ENCODE data around the gene SZRD1. TPM values are rescaled to one million over a fixed set of nuclear protein-coding genes. Genes with fewer than 3 reads are reported as not detected.
"Not testable (repeated sequence)": the region's sequence is repeated elsewhere in the genome, so short reads cannot be mapped to it uniquely, and the experiment has no call there.

SZRD1 gene
- total and polyA plus RNA-seq, 2 donors (not counting 1 experiment from before 2014, with no cell fraction given) = 92.4 to 110 TPM

DNA sequence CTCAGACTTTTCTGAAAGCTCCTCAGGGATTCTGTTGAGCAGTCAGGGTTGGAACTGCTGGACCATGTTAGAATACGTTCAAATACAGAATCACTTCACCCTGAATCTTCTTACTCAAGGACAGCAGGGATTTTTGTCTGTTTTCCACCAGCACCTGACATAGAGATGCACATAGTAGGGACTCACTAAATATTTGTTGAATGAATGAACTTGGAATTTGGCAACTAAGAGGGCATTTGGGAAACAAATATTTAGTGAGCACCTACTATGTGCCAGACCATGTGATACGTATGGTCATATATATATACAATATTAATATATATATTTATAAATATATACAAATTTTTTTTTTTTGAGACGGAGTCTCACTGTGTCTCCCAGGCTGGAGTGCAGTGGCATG lies 10.2 kb upstream of the SZRD1 start:
- intact Hi-C loops (cut with micrococcal nuclease) = no loop called here
- Mint-ChIP-seq H3K9me3 (ENCODE audit: insufficient read depth) (no peaks in the 10 kb centered on the region), H3K27me3 (no peaks in the 10 kb centered on the region), H3K4me3 (no peak overlapping the region), H3K4me1 (peaks cover 6% of the 10 kb centered on the region), H3K27ac (no peak overlapping the region)
- H3K36me3 ChIP-seq (replicated peaks in 1 of 2; ENCODE audit: control extremely low read depth in 1 of 2, control insufficient read depth in 1 of 2, extremely low read depth in 1 of 2, insufficient read depth in 2 of 2, low read length in 1 of 2) = no peaks in the 10 kb centered on the region
- ATAC-seq (ENCODE audit: low read depth) (no peak), DNase-seq (no peak)
- WGBS (ENCODE audit: insufficient coverage) = no CpG with 5 or more reads among the region's 3 CpGs
- peaks cover 8 to 11% of the 10 kb centered on the region in 2 donors for H3K4me1 ChIP-seq (ENCODE audit: control insufficient read depth in 2 of 2, insufficient read depth in 2 of 2, low read length in 2 of 2)
- ChIA-PET CTCF (interaction anchor here (1.1 kb wide), 1 partner anchor 7 kb away, joined by 6 read pairs; no protein-coding TSS in a partner anchor), POLR2A (no interaction called here)
- no peaks in the 10 kb centered on the region for H4K20me1 ChIP-seq (ENCODE audit: control insufficient read depth, insufficient read depth, low read length, poor library complexity, severe bottlenecking)
- peaks cover 2% of the 10 kb centered on the region for H3K79me2 ChIP-seq (ENCODE audit: control insufficient read depth, insufficient read depth, low read length)
- no peak overlapping the region for H3K27ac ChIP-seq (ENCODE audit: low read length in 2 of 2)
- no peak overlapping the region for H2AFZ ChIP-seq (ENCODE audit: insufficient read depth, low read depth, low read length, poor library complexity, severe bottlenecking)
- H3K9me3 ChIP-seq (ENCODE audit: control extremely low read depth in 1 of 3, control insufficient read depth in 2 of 3, insufficient read depth in 1 of 3, low read length in 2 of 3) = no peaks in the 10 kb centered on the region
- H3K4me2 ChIP-seq (replicated peaks; ENCODE audit: low read depth, low read length, poor library complexity, severe bottlenecking) = no peak overlapping the region
- no peak overlapping the region for H3K4me3 ChIP-seq (ENCODE audit: control extremely low read depth in 1 of 5, extremely low read depth in 1 of 5, insufficient read depth in 1 of 5, low read depth in 2 of 5, low read length in 4 of 5)
- no peak overlapping the region for H3K9ac ChIP-seq (ENCODE audit: low read length)
- TF ChIP-seq EZH2 (IDR thresholded peaks at IDR 0.05; ENCODE audit: borderline replicate concordance, insufficient read depth, low read depth, low read length, poor library complexity, severe bottlenecking) = no peak
- TF ChIP-seq, protein P1, sequence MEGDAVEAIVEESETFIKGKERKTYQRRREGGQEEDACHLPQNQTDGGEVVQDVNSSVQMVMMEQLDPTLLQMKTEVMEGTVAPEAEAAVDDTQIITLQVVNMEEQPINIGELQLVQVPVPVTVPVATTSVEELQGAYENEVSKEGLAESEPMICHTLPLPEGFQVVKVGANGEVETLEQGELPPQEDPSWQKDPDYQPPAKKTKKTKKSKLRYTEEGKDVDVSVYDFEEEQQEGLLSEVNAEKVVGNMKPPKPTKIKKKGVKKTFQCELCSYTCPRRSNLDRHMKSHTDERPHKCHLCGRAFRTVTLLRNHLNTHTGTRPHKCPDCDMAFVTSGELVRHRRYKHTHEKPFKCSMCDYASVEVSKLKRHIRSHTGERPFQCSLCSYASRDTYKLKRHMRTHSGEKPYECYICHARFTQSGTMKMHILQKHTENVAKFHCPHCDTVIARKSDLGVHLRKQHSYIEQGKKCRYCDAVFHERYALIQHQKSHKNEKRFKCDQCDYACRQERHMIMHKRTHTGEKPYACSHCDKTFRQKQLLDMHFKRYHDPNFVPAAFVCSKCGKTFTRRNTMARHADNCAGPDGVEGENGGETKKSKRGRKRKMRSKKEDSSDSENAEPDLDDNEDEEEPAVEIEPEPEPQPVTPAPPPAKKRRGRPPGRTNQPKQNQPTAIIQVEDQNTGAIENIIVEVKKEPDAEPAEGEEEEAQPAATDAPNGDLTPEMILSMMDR (IDR thresholded peaks at IDR 0.05) = no peak
- no peaks in the 10 kb centered on the region for H3K27me3 ChIP-seq (replicated peaks in 1 of 4; ENCODE audit: control extremely low read depth in 1 of 4, control insufficient read depth in 3 of 4, insufficient read depth in 4 of 4, low read length in 3 of 4)

DNA sequence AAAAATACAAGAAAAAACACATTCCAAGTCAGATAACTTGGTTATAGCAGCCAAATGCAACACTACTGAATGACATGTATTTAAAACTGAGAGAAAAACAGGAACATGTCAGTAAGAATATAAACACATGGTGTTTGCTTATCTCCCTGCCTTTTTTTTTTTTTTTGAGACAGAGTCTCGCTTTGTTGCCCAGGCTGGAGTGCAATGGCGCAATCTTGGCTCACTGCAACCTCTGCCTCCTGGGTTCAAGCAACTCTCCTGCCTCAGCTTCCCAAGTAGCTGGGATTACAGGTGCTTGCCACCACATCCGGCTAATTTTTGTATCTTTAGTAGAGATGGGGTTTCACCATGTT lies 1.9 kb upstream of the SZRD1 start:
- not testable (repeated sequence) for H3K27ac ChIP-seq (ENCODE audit: low read length in 2 of 2); H3K27me3 ChIP-seq (replicated peaks in 1 of 4; ENCODE audit: control extremely low read depth in 1 of 4, control insufficient read depth in 3 of 4, insufficient read depth in 4 of 4, low read length in 3 of 4); ATAC-seq (ENCODE audit: low read depth); H3K27ac Mint-ChIP-seq; DNase-seq; H3K4me2 ChIP-seq (replicated peaks; ENCODE audit: low read depth, low read length, poor library complexity, severe bottlenecking); H3K27me3 Mint-ChIP-seq; H2AFZ ChIP-seq (ENCODE audit: insufficient read depth, low read depth, low read length, poor library complexity, severe bottlenecking); H3K9ac ChIP-seq (ENCODE audit: low read length); H3K4me3 Mint-ChIP-seq; H3K9me3 Mint-ChIP-seq (ENCODE audit: insufficient read depth); H3K9me3 ChIP-seq (ENCODE audit: control extremely low read depth in 1 of 3, control insufficient read depth in 2 of 3, insufficient read depth in 1 of 3, low read length in 2 of 3); H3K36me3 ChIP-seq (replicated peaks in 1 of 2; ENCODE audit: control extremely low read depth in 1 of 2, control insufficient read depth in 1 of 2, extremely low read depth in 1 of 2, insufficient read depth in 2 of 2, low read length in 1 of 2); H3K4me3 ChIP-seq (ENCODE audit: control extremely low read depth in 1 of 5, extremely low read depth in 1 of 5, insufficient read depth in 1 of 5, low read depth in 2 of 5, low read length in 4 of 5)
- peaks cover 29% of the 10 kb centered on the region for H3K4me1 Mint-ChIP-seq
- Histone ChIP-seq H4K20me1 (ENCODE audit: control insufficient read depth, insufficient read depth, low read length, poor library complexity, severe bottlenecking) (peaks cover 25% of the 10 kb centered on the region), H3K4me1 (ENCODE audit: control insufficient read depth in 2 of 2, insufficient read depth in 2 of 2, low read length in 2 of 2) (peaks cover 18 to 22% of the 10 kb centered on the region in 2 donors), H3K79me2 (ENCODE audit: control insufficient read depth, insufficient read depth, low read length) (peaks cover 26% of the 10 kb centered on the region)
- CTCF ChIA-PET = interaction anchor here (0.9 to 4.0 kb wide), 7 partner anchors 9 to 292 kb away, joined by 3 to 52 read pairs (median 4); partner anchors contain the start of genes FAM131C and FBXO42
- intact Hi-C loops (cut with micrococcal nuclease) = loop anchor here (5.0 to 10.0 kb wide), 3 partner anchors 280 to 528 kb away; partner anchors contain the start of gene ZBTB17
- no CpG with 5 or more reads among the region's 3 CpGs for WGBS (ENCODE audit: insufficient coverage)
- POLR2A ChIA-PET = interaction anchor here (0.6 to 1.6 kb wide), 5 partner anchors 13 to 586 kb away, joined by 3 to 6 read pairs (median 4); partner anchors contain the start of genes FBXO42, NBPF1 and NECAP2

All from B cell (primary cell).